ENCODE measurements around the gene OSGIN1. TPM values are rescaled to one million over a fixed set of nuclear protein-coding genes. Genes with fewer than 3 reads are reported as not detected.

OSGIN1 gene
- total and polyA plus RNA-seq, 8 donors = 2.6 to 28.6 (median 10.2) TPM

- Histone ChIP-seq H3K36me3 (peaks cover 44 to 85% (median 82%) of the 10 kb centered on the region in 4 donors), H3K27ac (no peak overlapping the region), H3K4me3 (no peak overlapping the region), H3K27me3 (no peaks in the 10 kb centered on the region), H3K9me3 (no peaks in the 10 kb centered on the region), H3K4me1 (peaks cover 0 to 12% (median 6%) of the 10 kb centered on the region in 4 donors)
- intact Hi-C loops (cut with DNase I; ENCODE audit: low total_unique reads) = no loop called here
- no peak for DNase-seq
- 90 to 95% (median 93%) methylated on average over 25 to 29 of the region's 29 CpGs for WGBS, 5 donors
- TF ChIP-seq EP300 (IDR thresholded peaks at IDR 0.05) (no peak), POLR2AphosphoS5 (IDR thresholded peaks at IDR 0.05) (no peak), POLR2A (IDR thresholded peaks at IDR 0.05) (no peak), CTCF (IDR thresholded peaks at IDR 0.05) (no peak)
These were observed 7.6 kb downstream of the OSGIN1 start for GRCh38 chr16:83960521-83961249.

GRCh38 chr16:83961591-83961990 lies 8.6 kb downstream of the OSGIN1 start:
- H3K36me3 ChIP-seq = peaks cover 44 to 94% (median 89%) of the 10 kb centered on the region in 4 donors
- no peaks in the 10 kb centered on the region for H3K27me3 ChIP-seq
- H3K27ac ChIP-seq = no peak overlapping the region
- H3K4me1 ChIP-seq = peaks cover 0 to 5% (median 2%) of the 10 kb centered on the region in 4 donors
- TF ChIP-seq POLR2AphosphoS5 (IDR thresholded peaks at IDR 0.05) (no peak), POLR2A (IDR thresholded peaks at IDR 0.05) (no peak), CTCF (IDR thresholded peaks at IDR 0.05) (no peak), EP300 (IDR thresholded peaks at IDR 0.05) (no peak)
- H3K9me3 ChIP-seq = no peaks in the 10 kb centered on the region
- no peak for DNase-seq
- 74 to 88% (median 77%) methylated on average over 5 of the region's 5 CpGs for WGBS, 5 donors
- intact Hi-C loops (cut with DNase I; ENCODE audit: low total_unique reads) = no loop called here
- H3K4me3 ChIP-seq = no peak overlapping the region

- H3K27ac ChIP-seq = no peak overlapping the region
- no peak for TF ChIP-seq EP300 (IDR thresholded peaks at IDR 0.05)
- no peak for TF ChIP-seq CTCF (IDR thresholded peaks at IDR 0.05)
- TF ChIP-seq POLR2A (IDR thresholded peaks at IDR 0.05) = no peak
- no peak for TF ChIP-seq POLR2AphosphoS5 (IDR thresholded peaks at IDR 0.05)
- WGBS, 5 donors = 84 to 91% (median 87%) methylated on average over 22 of the region's 22 CpGs
These were observed 10.5 kb downstream of the OSGIN1 start for GRCh38 chr16:83963277-83964119.

GRCh38 chr16:83964684-83965443 lies 11.8 kb downstream of the OSGIN1 start:
- TF ChIP-seq POLR2AphosphoS5 (IDR thresholded peaks at IDR 0.05) (no peak), POLR2A (IDR thresholded peaks at IDR 0.05) (no peak), CTCF (IDR thresholded peaks at IDR 0.05) (no peak)
- Histone ChIP-seq H3K27ac (no peak overlapping the region), H3K36me3 (peaks cover 26 to 66% (median 65%) of the 10 kb centered on the region in 4 donors), H3K27me3 (peaks cover 0 to 21% (median 17%) of the 10 kb centered on the region in 3 donors), H3K4me1 (peaks cover 0 to 12% (median 8%) of the 10 kb centered on the region in 4 donors), H3K4me3 (no peak overlapping the region), H3K9me3 (no peaks in the 10 kb centered on the region)
- intact Hi-C loops (cut with DNase I; ENCODE audit: low total_unique reads) = loop anchor here (5.0 kb wide), 1 partner anchor 97 kb away; no protein-coding TSS in a partner anchor
- 90 to 95% (median 94%) methylated on average over 16 to 26 of the region's 26 CpGs for WGBS, 5 donors
- no peak for DNase-seq

More at GRCh38 chr16:83963277-83964119, 10.5 kb downstream of the OSGIN1 start:
- Histone ChIP-seq H3K9me3 (no peaks in the 10 kb centered on the region), H3K27me3 (peaks cover 0 to 8% (median 4%) of the 10 kb centered on the region in 3 donors), H3K36me3 (peaks cover 38 to 80% (median 79%) of the 10 kb centered on the region in 4 donors), H3K4me3 (no peak overlapping the region), H3K4me1 (peaks cover 0 to 6% (median 5%) of the 10 kb centered on the region in 4 donors)
- no peak for DNase-seq
- intact Hi-C loops (cut with DNase I; ENCODE audit: low total_unique reads) = no loop called here

Data from stomach (tissue), 9 donors.